MCF 10A (cell line): ENCODE data around the gene TTLL9. TPM values are rescaled to one million over a fixed set of nuclear protein-coding genes. Genes with fewer than 3 reads are reported as not detected.
"Not testable (repeated sequence)": the region's sequence is repeated elsewhere in the genome, so short reads cannot be mapped to it uniquely, and the experiment has no call there.

Experiments
- BruUV-seq: library from RNA; stranded (reverse); fragments of 400-500 nt; replicated peaks from 2 replicates; lab custom pipeline; 2021; lab: Mats Ljungman, UMichigan
- CTCF ChIA-PET: fragments of 300-600 bp; sonication (Branson Sonifier 250); formaldehyde crosslinking; extraction: SDS; loops from one replicate; lab custom pipeline; 2021; ENCODE audit warnings: antibody characterized with exemption, inconsistent platforms; lab: Yijun Ruan, JAX
- POLR2A ChIA-PET: fragments of 300-600, 350-650 bp; sonication (Branson Sonifier 250); formaldehyde crosslinking; extraction: SDS; loops from one replicate; lab custom pipeline; 2020; ENCODE audit warnings: antibody characterized with exemption, inconsistent platforms; lab: Yijun Ruan, JAX
- DNase-seq: peaks from one replicate; pipeline ENCODE4 v3.0.0-alpha.2; 2018; ENCODE audit not compliant: unreplicated experiment
- H3K27ac Mint-ChIP-seq: one replicate; pipeline ENCODE4 v1.8.0; 2022; ENCODE audit warnings: mild to moderate bottlenecking, low read depth, mixed read lengths; ENCODE audit not compliant: unreplicated experiment
- H3K27me3 Mint-ChIP-seq: one replicate; pipeline ENCODE4 v1.8.0; 2022; ENCODE audit warnings: mixed read lengths; ENCODE audit not compliant: insufficient read depth, unreplicated experiment
- H3K36me3 Mint-ChIP-seq: one replicate; pipeline ENCODE4 v1.8.0; 2022; ENCODE audit warnings: mild to moderate bottlenecking, moderate library complexity, mixed read lengths; ENCODE audit not compliant: insufficient read depth, unreplicated experiment
- H3K4me1 Mint-ChIP-seq: one replicate; pipeline ENCODE4 v1.8.0; 2022; ENCODE audit warnings: mixed read lengths; ENCODE audit not compliant: insufficient read depth, unreplicated experiment
- H3K4me3 Mint-ChIP-seq: one replicate; pipeline ENCODE4 v1.8.0; 2022; ENCODE audit warnings: mild to moderate bottlenecking, moderate library complexity, mixed read lengths; ENCODE audit not compliant: unreplicated experiment
- H3K9me3 Mint-ChIP-seq: one replicate; pipeline ENCODE4 v1.8.0; 2022; ENCODE audit warnings: mixed read lengths; ENCODE audit not compliant: unreplicated experiment
- intact Hi-C: fragments of 100-400 bp; cut with micrococcal nuclease; formaldehyde crosslinking; loops from 2 replicates; pipeline ENCODE4 v1.14.1; 2022
- total RNA-seq: library from RNA; stranded (reverse); gene quantifications from 2 replicates; pipeline ENCODE4 v1.2.3, GENCODE V29; 2022
- TF ChIP-seq, protein P1 (sequence below): fragments of 200-600 bp; IDR thresholded peaks from one replicate; pipeline ENCODE4 v1.8.0; 2022; ENCODE audit warnings: antibody characterized with exemption, mild to moderate bottlenecking; ENCODE audit not compliant: unreplicated experiment

Gene TTLL9
- total RNA-seq, 1 experiment from 2014 or later, result 0.19 TPM

DNA sequence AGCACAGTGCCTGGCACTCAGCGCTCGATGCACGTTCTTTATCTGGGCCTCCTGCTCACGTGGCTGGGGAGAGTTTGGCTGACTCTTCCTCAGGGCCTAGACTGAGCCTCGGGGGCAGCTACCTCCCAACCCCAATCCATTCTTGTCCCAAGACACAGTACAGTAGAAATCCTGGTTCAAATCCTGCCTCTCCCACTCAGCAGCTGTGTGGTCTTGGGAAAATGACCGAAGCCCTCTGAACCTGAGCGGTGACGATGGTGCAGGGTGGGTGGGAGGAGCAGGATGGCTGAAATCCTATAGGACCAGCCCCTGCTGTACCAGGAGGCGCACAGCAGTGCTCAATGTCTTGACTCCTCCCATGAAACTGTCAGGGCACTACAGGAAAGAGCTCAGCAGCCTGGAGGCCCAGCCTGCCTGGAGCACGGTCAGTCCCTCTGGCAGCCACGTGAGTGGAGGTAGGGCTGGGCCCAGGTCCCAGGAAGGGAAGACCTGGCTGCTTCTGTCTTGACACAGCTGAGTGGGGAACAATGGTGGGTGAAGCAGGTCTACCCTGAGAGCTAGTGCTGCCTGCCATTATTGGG, 49.9 kb downstream of the TTLL9 start:
- no peak for DNase-seq
- Mint-ChIP-seq H3K4me1 (peaks cover 6% of the 10 kb centered on the region), H3K27me3 (peaks cover 55% of the 10 kb centered on the region), H3K27ac (no peak overlapping the region), H3K4me3 (no peak overlapping the region), H3K36me3 (no peaks in the 10 kb centered on the region), H3K9me3 (no peaks in the 10 kb centered on the region)
- ChIA-PET CTCF (interaction anchor here (0.5 to 0.8 kb wide), 2 partner anchors 45 to 287 kb away, joined by 3 read pairs; no protein-coding TSS in a partner anchor), POLR2A (interaction anchor here (0.5 to 1.1 kb wide), 2 partner anchors 10 to 13 kb away, joined by 3 to 5 read pairs; no protein-coding TSS in a partner anchor)
- TF ChIP-seq, protein P1, sequence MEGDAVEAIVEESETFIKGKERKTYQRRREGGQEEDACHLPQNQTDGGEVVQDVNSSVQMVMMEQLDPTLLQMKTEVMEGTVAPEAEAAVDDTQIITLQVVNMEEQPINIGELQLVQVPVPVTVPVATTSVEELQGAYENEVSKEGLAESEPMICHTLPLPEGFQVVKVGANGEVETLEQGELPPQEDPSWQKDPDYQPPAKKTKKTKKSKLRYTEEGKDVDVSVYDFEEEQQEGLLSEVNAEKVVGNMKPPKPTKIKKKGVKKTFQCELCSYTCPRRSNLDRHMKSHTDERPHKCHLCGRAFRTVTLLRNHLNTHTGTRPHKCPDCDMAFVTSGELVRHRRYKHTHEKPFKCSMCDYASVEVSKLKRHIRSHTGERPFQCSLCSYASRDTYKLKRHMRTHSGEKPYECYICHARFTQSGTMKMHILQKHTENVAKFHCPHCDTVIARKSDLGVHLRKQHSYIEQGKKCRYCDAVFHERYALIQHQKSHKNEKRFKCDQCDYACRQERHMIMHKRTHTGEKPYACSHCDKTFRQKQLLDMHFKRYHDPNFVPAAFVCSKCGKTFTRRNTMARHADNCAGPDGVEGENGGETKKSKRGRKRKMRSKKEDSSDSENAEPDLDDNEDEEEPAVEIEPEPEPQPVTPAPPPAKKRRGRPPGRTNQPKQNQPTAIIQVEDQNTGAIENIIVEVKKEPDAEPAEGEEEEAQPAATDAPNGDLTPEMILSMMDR, result no peak
- intact Hi-C loops, result no loop called here
- no TSS peak for BruUV-seq

DNA sequence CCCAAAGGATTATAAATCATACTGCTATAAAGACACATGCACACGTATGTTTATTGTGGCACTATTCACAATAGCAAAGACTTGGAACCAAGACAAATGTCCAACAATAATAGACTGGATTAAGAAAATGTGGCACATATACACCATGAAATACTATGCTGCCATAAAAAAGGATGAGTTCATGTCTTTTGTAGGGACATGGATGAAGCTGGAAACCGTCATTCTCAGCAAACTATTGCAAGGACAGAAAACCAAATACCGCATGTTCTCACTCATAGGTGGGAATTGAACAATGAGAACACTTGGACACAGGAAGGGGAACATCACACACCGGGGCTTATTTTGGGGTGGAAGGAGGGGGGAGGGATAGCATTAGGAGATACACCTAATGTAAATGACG, 51.0 kb downstream of the TTLL9 start:
- BruUV-seq, H3K9me3 Mint-ChIP-seq, H3K4me1 Mint-ChIP-seq, DNase-seq, H3K27ac Mint-ChIP-seq, intact Hi-C loops, POLR2A ChIA-PET, H3K36me3 Mint-ChIP-seq, H3K4me3 Mint-ChIP-seq: not testable (repeated sequence)
- CTCF ChIA-PET, result interaction anchor here (3.5 kb wide), 1 partner anchor 69 kb away, joined by 24 read pairs; no protein-coding TSS in a partner anchor
- peaks cover 64% of the 10 kb centered on the region for H3K27me3 Mint-ChIP-seq

DNA sequence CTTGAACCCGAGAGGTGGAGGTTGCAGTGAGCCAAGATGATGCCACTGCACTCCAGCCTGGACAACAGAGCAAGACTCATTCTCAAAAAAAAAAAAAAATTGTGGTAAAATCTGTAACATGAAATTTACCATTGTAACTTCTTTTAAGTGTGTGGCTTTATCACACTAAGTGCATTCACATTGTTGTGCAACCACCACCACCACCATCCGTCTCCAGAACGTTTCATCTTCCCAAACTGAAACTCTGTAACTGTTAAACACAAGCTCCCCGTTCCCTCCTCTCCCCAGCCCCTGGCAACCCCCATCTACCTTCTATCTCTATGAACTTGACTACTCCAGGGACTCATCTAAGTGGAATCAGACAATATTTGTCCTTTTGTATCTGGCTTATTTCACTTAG, 51.7 kb downstream of the TTLL9 start:
- Mint-ChIP-seq H3K36me3 (no peaks in the 10 kb centered on the region), H3K4me1 (peaks cover 6% of the 10 kb centered on the region), H3K27ac (no peak overlapping the region), H3K4me3 (no peak overlapping the region), H3K9me3 (no peaks in the 10 kb centered on the region), H3K27me3 (peaks cover 63% of the 10 kb centered on the region)
- CTCF ChIA-PET, result interaction anchor here (0.8 to 3.5 kb wide), 2 partner anchors 70 to 75 kb away, joined by 4 to 24 read pairs; no protein-coding TSS in a partner anchor
- POLR2A ChIA-PET, result no interaction called here
- no peak for DNase-seq
- intact Hi-C loops, result no loop called here
- BruUV-seq, result no TSS peak
- TF ChIP-seq, protein P1, result no peak

DNA sequence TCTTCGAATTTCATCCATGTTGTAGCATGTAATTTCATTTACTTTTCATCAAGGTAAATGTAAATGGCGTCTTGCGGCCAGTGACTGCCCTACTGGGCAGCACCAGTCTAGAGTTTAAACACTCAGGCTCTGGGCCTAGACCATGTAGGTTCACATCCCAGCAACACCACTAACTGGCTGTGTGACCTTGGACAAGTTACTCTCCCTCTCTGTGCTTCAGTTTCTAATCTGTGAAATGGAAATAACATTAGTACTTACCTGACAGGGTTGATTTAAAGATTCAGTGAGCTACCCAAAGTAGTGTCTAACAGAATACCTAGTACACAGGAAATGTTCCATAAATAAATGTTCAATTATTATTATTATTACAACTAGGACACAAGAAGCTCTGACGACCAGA, 52.2 kb downstream of the TTLL9 start:
- no peak overlapping the region for H3K27ac Mint-ChIP-seq
- DNase-seq, result no peak
- H3K9me3 Mint-ChIP-seq, result no peaks in the 10 kb centered on the region
- TF ChIP-seq, protein P1, result no peak
- POLR2A ChIA-PET, result no interaction called here
- no peak overlapping the region for H3K4me3 Mint-ChIP-seq
- no TSS peak for BruUV-seq
- peaks cover 6% of the 10 kb centered on the region for H3K4me1 Mint-ChIP-seq
- CTCF ChIA-PET, result interaction anchor here (0.5 to 3.5 kb wide), 3 partner anchors 10 to 76 kb away, joined by 3 to 24 read pairs (median 4); no protein-coding TSS in a partner anchor
- H3K36me3 Mint-ChIP-seq, result no peaks in the 10 kb centered on the region
- intact Hi-C loops, result no loop called here
- H3K27me3 Mint-ChIP-seq, result peaks cover 59% of the 10 kb centered on the region
